ENCODE results near the gene IRF2BP2. TPM values are rescaled to one million over a fixed set of nuclear protein-coding genes. Genes with fewer than 3 reads are reported as not detected.

IRF2BP2 gene
- total and polyA plus RNA-seq, 10 of the 15 experiments (the other 5 are each of a cell fraction or from before 2014, with no cell fraction given): 7.5 to 114 (median 52.3) TPM

DNA sequence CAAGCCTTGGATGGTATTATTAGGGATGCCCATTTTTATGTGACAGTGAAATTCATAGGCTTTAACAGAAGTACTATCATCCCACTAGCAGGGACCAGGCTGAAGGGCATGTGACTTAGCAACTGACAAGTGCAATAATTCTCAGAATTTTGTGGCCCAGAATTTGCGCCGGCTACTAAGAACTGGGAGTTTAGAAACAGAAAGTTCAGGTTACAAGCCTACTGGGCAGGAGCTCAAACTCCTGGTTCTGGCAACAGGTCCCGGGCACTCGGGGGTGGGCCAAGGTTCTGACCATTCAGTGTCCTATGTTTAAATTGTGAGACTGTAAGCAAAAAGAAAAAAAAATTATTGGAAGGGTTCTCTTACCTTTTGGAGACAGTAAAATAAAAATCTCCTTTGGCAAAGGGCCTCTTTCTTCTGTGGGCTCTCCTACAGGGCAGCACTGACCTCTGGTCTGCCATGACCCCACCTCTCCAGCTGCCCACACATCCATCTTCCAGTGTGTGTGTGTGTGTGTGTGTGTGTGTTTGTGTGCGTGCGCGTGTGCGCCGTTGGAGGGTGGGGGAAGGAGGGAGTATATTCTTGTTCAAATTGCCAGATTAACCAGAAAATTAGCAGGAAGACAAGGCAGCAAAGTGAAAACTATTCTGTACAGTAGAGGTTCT, 26.1 kb downstream of the IRF2BP2 start (continued):
- TF ChIP-seq, protein P1, sequence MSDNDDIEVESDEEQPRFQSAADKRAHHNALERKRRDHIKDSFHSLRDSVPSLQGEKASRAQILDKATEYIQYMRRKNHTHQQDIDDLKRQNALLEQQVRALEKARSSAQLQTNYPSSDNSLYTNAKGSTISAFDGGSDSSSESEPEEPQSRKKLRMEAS (IDR thresholded peaks at IDR 0.05; ENCODE audit: low read depth, low read length): no peak
- TF ChIP-seq SUZ12 (IDR thresholded peaks at IDR 0.05; ENCODE audit: unreplicated experiment) (no peak), ZNF207 (IDR thresholded peaks at IDR 0.05; ENCODE audit: borderline replicate concordance) (no peak), CREB1 (IDR thresholded peaks at IDR 0.05; ENCODE audit: low read depth) (no peak), IRF4 (IDR thresholded peaks at IDR 0.05; ENCODE audit: low read depth, low read length) (no peak), SREBF2 (IDR thresholded peaks at IDR 0.05; ENCODE audit: low read length) (no peak), CBX3 (IDR thresholded peaks at IDR 0.05; ENCODE audit: borderline replicate concordance, low read depth) (no peak), HCFC1 (IDR thresholded peaks at IDR 0.05; ENCODE audit: low read length) (no peak)
- TF ChIP-seq, protein P2, sequence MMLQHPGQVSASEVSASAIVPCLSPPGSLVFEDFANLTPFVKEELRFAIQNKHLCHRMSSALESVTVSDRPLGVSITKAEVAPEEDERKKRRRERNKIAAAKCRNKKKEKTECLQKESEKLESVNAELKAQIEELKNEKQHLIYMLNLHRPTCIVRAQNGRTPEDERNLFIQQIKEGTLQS (IDR thresholded peaks at IDR 0.05; ENCODE audit: borderline replicate concordance, extremely low read depth, low read depth, low read length): no peak
- TF ChIP-seq, protein P3, sequence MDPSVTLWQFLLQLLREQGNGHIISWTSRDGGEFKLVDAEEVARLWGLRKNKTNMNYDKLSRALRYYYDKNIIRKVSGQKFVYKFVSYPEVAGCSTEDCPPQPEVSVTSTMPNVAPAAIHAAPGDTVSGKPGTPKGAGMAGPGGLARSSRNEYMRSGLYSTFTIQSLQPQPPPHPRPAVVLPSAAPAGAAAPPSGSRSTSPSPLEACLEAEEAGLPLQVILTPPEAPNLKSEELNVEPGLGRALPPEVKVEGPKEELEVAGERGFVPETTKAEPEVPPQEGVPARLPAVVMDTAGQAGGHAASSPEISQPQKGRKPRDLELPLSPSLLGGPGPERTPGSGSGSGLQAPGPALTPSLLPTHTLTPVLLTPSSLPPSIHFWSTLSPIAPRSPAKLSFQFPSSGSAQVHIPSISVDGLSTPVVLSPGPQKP (IDR thresholded peaks at IDR 0.05; ENCODE audit: low read depth, low read length): no peak

DNA sequence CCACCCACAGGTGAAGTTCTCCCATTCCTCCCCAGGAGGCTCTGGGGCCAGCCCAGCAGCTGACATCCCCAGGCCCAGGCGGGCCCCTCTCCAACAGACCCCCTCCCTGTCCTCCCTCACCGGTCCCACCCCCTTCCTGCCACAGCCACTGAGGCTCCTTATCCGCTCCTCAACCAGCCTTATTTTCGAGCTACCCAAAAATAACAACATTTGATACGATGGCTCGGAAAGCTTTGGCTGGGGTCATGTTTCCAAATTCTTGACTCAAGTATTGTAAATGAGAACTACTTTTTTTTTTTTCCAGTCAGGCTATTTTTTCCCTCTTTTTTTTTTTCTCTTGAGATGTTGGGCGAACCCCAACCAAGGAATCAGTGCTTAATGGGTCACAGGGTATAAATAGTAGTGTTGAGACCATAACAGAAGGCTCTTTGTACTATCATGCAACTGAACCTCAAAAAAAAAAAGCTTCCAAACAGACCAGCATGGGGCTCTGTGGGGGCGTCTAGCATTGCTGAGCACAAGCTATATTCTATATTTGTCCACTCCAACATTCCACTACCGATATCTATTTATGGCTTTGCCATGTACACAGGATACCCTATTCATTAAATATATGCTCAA, 27.2 kb downstream of the IRF2BP2 start:
- H3K4me3 ChIP-seq: no peak overlapping the region
- no peak overlapping the region for H2AFZ ChIP-seq (ENCODE audit: control insufficient read depth, low read depth, low read length)
- H3K27me3 ChIP-seq (replicated peaks in 1 of 2; ENCODE audit: control insufficient read depth in 2 of 2, insufficient read depth in 2 of 2, low read length in 1 of 2): no peaks in the 10 kb centered on the region; a peak in 1 of 4 replicates
- no peaks in the 10 kb centered on the region for H4K20me1 ChIP-seq (ENCODE audit: control insufficient read depth, insufficient read depth)
- H3K9ac ChIP-seq (ENCODE audit: control insufficient read depth, insufficient read depth, low read length): no peak overlapping the region
- H3K4me1 ChIP-seq (ENCODE audit: control insufficient read depth, insufficient read depth, low read length): no peaks in the 10 kb centered on the region
- no peak overlapping the region for H3K4me2 ChIP-seq (ENCODE audit: control insufficient read depth, insufficient read depth)
- ChIA-PET SMC1A (ENCODE audit: uncharacterized antibody, unreplicated experiment) (interaction anchor here (0.6 to 1.0 kb wide), 2 partner anchors 64 to 232 kb away, joined by 3 to 5 read pairs; no protein-coding TSS in a partner anchor), POLR2A (no interaction called here), CTCF (interaction anchor here (0.6 to 0.7 kb wide), 2 partner anchors 9 to 187 kb away, joined by 3 read pairs; no protein-coding TSS in a partner anchor), RAD21 (ENCODE audit: unreplicated experiment) (interaction anchor here (1.2 kb wide), 1 partner anchor 45 kb away, joined by 3 read pairs; no protein-coding TSS in a partner anchor)
- in situ Hi-C loops (cut with MboI): no loop called here
- H3K79me2 ChIP-seq (ENCODE audit: control insufficient read depth, insufficient read depth, low read length): no peaks in the 10 kb centered on the region
- ATAC-seq (no peak), FAIRE-seq (no peak), DNase-seq (ENCODE audit: low read depth, low spot score) (no peak)
- no TSS peak for BruUV-seq (replicated peaks)
- 47% methylated on average over 9 of the region's 9 CpGs for WGBS (ENCODE audit: insufficient coverage, insufficient replicate concordance, low lambda C conversion rate, missing lambda C conversion rate)
- intact Hi-C loops (cut with micrococcal nuclease; ENCODE audit: unreplicated experiment): no loop called here
- TF ChIP-seq, protein P4, sequence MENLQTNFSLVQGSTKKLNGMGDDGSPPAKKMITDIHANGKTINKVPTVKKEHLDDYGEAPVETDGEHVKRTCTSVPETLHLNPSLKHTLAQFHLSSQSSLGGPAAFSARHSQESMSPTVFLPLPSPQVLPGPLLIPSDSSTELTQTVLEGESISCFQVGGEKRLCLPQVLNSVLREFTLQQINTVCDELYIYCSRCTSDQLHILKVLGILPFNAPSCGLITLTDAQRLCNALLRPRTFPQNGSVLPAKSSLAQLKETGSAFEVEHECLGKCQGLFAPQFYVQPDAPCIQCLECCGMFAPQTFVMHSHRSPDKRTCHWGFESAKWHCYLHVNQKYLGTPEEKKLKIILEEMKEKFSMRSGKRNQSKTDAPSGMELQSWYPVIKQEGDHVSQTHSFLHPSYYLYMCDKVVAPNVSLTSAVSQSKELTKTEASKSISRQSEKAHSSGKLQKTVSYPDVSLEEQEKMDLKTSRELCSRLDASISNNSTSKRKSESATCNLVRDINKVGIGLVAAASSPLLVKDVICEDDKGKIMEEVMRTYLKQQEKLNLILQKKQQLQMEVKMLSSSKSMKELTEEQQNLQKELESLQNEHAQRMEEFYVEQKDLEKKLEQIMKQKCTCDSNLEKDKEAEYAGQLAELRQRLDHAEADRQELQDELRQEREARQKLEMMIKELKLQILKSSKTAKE (IDR thresholded peaks at IDR 0.05; ENCODE audit: low read depth, poor library complexity, severe bottlenecking): no peak
- TF ChIP-seq BACH1 (IDR thresholded peaks at IDR 0.05; ENCODE audit: borderline replicate concordance) (no peak), SREBF1 (IDR thresholded peaks at IDR 0.05; ENCODE audit: low read length) (no peak), CBX5 (IDR thresholded peaks at IDR 0.05; ENCODE audit: low read depth) (no peak)
- TF ChIP-seq, protein P5, sequence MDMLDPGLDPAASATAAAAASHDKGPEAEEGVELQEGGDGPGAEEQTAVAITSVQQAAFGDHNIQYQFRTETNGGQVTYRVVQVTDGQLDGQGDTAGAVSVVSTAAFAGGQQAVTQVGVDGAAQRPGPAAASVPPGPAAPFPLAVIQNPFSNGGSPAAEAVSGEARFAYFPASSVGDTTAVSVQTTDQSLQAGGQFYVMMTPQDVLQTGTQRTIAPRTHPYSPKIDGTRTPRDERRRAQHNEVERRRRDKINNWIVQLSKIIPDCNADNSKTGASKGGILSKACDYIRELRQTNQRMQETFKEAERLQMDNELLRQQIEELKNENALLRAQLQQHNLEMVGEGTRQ (IDR thresholded peaks at IDR 0.05; ENCODE audit: borderline replicate concordance, low read depth, low read length): no peak
- TF ChIP-seq, protein P6, sequence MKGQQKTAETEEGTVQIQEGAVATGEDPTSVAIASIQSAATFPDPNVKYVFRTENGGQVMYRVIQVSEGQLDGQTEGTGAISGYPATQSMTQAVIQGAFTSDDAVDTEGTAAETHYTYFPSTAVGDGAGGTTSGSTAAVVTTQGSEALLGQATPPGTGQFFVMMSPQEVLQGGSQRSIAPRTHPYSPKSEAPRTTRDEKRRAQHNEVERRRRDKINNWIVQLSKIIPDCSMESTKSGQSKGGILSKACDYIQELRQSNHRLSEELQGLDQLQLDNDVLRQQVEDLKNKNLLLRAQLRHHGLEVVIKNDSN (IDR thresholded peaks at IDR 0.05; ENCODE audit: borderline replicate concordance, extremely low read length, insufficient read depth, low read depth, low read length): no peak
- no peaks in the 10 kb centered on the region; the same call in 2 of the 3 replicates for H3K9me3 ChIP-seq (replicated peaks; ENCODE audit: control insufficient read depth, insufficient read depth, low read length)
- no peak overlapping the region for H3K27ac ChIP-seq (ENCODE audit: control insufficient read depth, insufficient read depth)
- H3K36me3 ChIP-seq (ENCODE audit: control insufficient read depth in 2 of 2, insufficient read depth in 2 of 2, low read length in 1 of 2): no peaks in the 10 kb centered on the region
